ENCODE results near the gene SLC16A10. TPM values are rescaled to one million over a fixed set of nuclear protein-coding genes. Genes with fewer than 3 reads are reported as not detected.

SLC16A10 gene
- total RNA-seq, 2 experiments from 2014 or later: 13.4 to 13.8 TPM

DNA sequence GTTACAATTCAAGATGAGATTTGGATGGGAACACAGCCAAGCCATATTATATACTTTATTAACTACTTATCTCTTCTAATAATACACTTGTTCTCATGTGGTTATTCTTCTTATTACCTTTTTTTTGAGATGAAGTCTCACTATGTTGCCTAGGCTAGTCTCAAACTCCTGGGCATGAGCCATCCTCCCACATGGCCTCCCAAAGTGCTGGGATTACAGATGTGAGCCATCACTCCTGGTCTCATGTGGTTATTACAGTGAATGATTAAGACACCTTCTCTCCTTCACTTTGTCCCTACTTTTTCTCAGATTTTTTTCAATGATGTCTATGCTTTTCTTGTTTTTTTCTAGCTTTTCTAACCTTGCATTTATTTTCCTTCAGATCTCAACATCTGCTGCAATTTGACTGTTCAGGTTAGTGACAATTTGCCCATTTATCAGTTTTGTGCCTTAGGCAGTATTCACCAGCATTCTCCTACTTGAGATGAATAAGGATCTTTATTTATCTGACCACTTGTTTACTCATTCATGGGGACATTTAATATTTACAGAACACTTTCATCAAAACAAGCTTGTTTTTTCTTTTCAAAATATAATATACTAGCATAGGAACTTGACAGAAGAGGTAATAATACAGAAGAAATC, 105.7 kb downstream of the SLC16A10 start:
- H3K4me3 Mint-ChIP-seq: no peak overlapping the region
- H3K9me3 ChIP-seq (ENCODE audit: control insufficient read depth in 1 of 2, insufficient read depth in 1 of 2, low read length in 2 of 2): peaks cover 0 to 5% of the 10 kb centered on the region in 2 experiments
- peaks cover 2% of the 10 kb centered on the region for H3K9me3 Mint-ChIP-seq
- H3K27ac ChIP-seq (ENCODE audit: low read depth in 1 of 2, low read length in 2 of 2): no peak overlapping the region
- intact Hi-C loops (cut with DNase I, micrococcal nuclease): no loop called here
- H3K4me1 Mint-ChIP-seq (ENCODE audit: low read depth): peaks cover 9% of the 10 kb centered on the region
- no peaks in the 10 kb centered on the region for H3K27me3 ChIP-seq (ENCODE audit: control insufficient read depth in 1 of 2, insufficient read depth in 2 of 2, low read length in 2 of 2)
- no peak overlapping the region for H3K4me3 ChIP-seq (ENCODE audit: low read length)
- CTCF ChIA-PET: no interaction called here
- H3K36me3 ChIP-seq (ENCODE audit: insufficient read depth, low read length): no peaks in the 10 kb centered on the region
- H3K27me3 Mint-ChIP-seq: no peaks in the 10 kb centered on the region
- POLR2A ChIA-PET: no interaction called here
- TF ChIP-seq, protein P1, sequence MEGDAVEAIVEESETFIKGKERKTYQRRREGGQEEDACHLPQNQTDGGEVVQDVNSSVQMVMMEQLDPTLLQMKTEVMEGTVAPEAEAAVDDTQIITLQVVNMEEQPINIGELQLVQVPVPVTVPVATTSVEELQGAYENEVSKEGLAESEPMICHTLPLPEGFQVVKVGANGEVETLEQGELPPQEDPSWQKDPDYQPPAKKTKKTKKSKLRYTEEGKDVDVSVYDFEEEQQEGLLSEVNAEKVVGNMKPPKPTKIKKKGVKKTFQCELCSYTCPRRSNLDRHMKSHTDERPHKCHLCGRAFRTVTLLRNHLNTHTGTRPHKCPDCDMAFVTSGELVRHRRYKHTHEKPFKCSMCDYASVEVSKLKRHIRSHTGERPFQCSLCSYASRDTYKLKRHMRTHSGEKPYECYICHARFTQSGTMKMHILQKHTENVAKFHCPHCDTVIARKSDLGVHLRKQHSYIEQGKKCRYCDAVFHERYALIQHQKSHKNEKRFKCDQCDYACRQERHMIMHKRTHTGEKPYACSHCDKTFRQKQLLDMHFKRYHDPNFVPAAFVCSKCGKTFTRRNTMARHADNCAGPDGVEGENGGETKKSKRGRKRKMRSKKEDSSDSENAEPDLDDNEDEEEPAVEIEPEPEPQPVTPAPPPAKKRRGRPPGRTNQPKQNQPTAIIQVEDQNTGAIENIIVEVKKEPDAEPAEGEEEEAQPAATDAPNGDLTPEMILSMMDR (IDR thresholded peaks at IDR 0.05): no peak
- H3K4me1 ChIP-seq (ENCODE audit: insufficient read depth, low read length): no peaks in the 10 kb centered on the region
- peaks cover 35% of the 10 kb centered on the region for H3K36me3 Mint-ChIP-seq (ENCODE audit: low read depth)
- H3K27ac Mint-ChIP-seq: no peak overlapping the region
- DNase-seq (no peak), ATAC-seq (ENCODE audit: poor library complexity) (no peak)

DNA sequence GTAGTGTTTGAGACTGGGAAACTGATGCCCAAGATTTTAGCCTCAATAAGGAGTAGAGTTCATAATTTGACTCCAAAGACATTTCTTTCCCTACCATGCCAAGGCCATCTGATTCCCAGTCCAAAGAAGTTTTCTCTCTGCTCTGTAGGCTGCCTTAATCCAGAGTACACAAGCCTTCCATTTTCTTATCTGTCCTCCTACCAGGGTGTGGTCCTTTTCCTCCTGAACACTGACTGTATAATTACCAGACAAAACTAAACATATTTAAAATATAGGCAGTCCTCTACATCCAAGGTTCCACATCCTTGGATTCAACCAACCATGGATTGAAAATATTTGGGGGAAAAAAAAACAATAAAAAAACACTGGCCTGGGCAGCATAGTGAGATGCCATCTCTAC, 108.4 kb downstream of the SLC16A10 start:
- Mint-ChIP-seq H3K4me3 (no peak overlapping the region), H3K36me3 (ENCODE audit: low read depth) (peaks cover 18% of the 10 kb centered on the region), H3K4me1 (ENCODE audit: low read depth) (peaks cover 27% of the 10 kb centered on the region), H3K27me3 (no peaks in the 10 kb centered on the region), H3K9me3 (no peaks in the 10 kb centered on the region), H3K27ac (no peak overlapping the region)
- Histone ChIP-seq H3K27ac (ENCODE audit: low read depth in 1 of 2, low read length in 2 of 2) (no peak overlapping the region), H3K4me1 (ENCODE audit: insufficient read depth, low read length) (peaks cover 3% of the 10 kb centered on the region), H3K36me3 (ENCODE audit: insufficient read depth, low read length) (no peaks in the 10 kb centered on the region), H3K9me3 (ENCODE audit: control insufficient read depth in 1 of 2, insufficient read depth in 1 of 2, low read length in 2 of 2) (peaks cover 0 to 1% of the 10 kb centered on the region in 2 experiments), H3K4me3 (ENCODE audit: low read length) (no peak overlapping the region), H3K27me3 (ENCODE audit: control insufficient read depth in 1 of 2, insufficient read depth in 2 of 2, low read length in 2 of 2) (no peaks in the 10 kb centered on the region)
- TF ChIP-seq, protein P1 (IDR thresholded peaks at IDR 0.05): no peak
- intact Hi-C loops (cut with DNase I, micrococcal nuclease): no loop called here
- no peak for ATAC-seq (ENCODE audit: poor library complexity)
- no peak for DNase-seq
- CTCF ChIA-PET: no interaction called here
- POLR2A ChIA-PET: no interaction called here

DNA sequence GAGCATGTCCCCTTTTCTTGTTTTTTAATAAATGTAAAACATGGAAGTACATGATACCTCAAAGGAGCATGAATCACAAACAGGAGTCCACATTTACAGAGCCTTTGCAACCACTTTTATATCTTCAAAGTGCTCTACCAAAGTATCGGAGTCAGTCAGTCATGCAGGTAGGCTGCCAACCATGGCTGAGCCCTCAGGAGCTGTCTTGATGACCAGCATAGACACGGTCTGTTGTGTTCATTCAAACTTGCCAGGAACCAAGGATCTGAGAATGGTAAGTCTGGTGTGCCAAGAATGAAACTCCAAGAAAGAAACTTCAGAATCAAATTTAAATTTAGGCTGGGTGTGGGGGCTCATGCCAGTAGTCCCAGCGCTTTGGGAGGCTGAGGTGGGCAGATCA, 111.5 kb downstream of the SLC16A10 start:
- DNase-seq: no peak
- no peak overlapping the region for H3K27ac ChIP-seq (ENCODE audit: low read depth in 1 of 2, low read length in 2 of 2)
- CTCF ChIA-PET: no interaction called here
- POLR2A ChIA-PET: interaction anchor here (2.1 kb wide), 1 partner anchor 11 kb away, joined by 6 read pairs; no protein-coding TSS in a partner anchor
- intact Hi-C loops (cut with DNase I, micrococcal nuclease): no loop called here
- no peaks in the 10 kb centered on the region for H3K27me3 ChIP-seq (ENCODE audit: control insufficient read depth in 1 of 2, insufficient read depth in 2 of 2, low read length in 2 of 2)
- no peak overlapping the region for H3K4me3 ChIP-seq (ENCODE audit: low read length)
- Mint-ChIP-seq H3K9me3 (no peaks in the 10 kb centered on the region), H3K27ac (no peak overlapping the region), H3K36me3 (ENCODE audit: low read depth) (peaks cover 3% of the 10 kb centered on the region), H3K4me1 (ENCODE audit: low read depth) (peaks cover 41% of the 10 kb centered on the region), H3K27me3 (no peaks in the 10 kb centered on the region), H3K4me3 (no peak overlapping the region)
- H3K36me3 ChIP-seq (ENCODE audit: insufficient read depth, low read length): no peaks in the 10 kb centered on the region
- H3K4me1 ChIP-seq (ENCODE audit: insufficient read depth, low read length): peaks cover 12% of the 10 kb centered on the region
- TF ChIP-seq, protein P1 (IDR thresholded peaks at IDR 0.05): no peak
- H3K9me3 ChIP-seq (ENCODE audit: control insufficient read depth in 1 of 2, insufficient read depth in 1 of 2, low read length in 2 of 2): no peaks in the 10 kb centered on the region
- no peak for ATAC-seq (ENCODE audit: poor library complexity)
